Keratinocyte (primary cell): ENCODE data around the gene C3orf20.

Experiments used
- EZH2 ChIP-seq: IDR thresholded peaks from one replicate; pipeline ENCODE4 v1.6.1; 2012; ENCODE audit warnings: inconsistent platforms, mild to moderate bottlenecking, low read length, moderate library complexity
- TF ChIP-seq, protein P1 (sequence below), 3 experiments: IDR thresholded peaks in 1 of 3; conservative IDR thresholded peaks in 1 of 3; optimal IDR thresholded peaks in 1 of 3; 2 replicates in 2 of 3; 3 replicates in 1 of 3; pipeline versions ENCODE3 to v1.5.1; 2011; ENCODE audit warnings: low read length in 3 of 3, mild to moderate bottlenecking in 3 of 3, moderate library complexity in 2 of 3, control low read depth in 1 of 3, inconsistent platforms in 1 of 3; ENCODE audit not compliant: insufficient read depth in 2 of 3; ENCODE audit errors: extremely low read depth in 1 of 3

DNA sequence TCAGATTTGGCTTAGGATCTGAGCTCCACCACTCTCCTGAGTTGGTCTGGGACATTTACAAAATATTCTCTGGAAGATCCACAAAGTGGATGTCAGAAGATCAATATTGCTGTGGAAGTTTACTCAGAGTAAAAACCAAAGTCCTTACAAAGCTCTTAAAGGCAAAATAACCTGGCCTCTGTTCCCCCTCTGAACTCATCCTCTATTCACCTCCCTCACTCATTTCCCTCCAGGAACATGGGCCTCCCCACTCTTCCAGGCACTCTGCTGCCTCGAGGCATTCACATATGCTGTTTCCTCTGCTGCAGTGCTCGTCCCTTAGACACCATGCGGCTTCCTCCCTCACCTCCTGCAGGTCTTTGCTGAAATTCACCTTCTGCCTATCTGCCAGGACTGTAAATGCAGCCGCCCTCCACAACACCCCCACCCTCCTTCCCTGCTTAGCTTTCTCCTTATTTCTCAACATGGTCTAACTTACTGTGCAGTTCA is 42.5 kb upstream of the C3orf20 start:
- TF ChIP-seq, protein P1, sequence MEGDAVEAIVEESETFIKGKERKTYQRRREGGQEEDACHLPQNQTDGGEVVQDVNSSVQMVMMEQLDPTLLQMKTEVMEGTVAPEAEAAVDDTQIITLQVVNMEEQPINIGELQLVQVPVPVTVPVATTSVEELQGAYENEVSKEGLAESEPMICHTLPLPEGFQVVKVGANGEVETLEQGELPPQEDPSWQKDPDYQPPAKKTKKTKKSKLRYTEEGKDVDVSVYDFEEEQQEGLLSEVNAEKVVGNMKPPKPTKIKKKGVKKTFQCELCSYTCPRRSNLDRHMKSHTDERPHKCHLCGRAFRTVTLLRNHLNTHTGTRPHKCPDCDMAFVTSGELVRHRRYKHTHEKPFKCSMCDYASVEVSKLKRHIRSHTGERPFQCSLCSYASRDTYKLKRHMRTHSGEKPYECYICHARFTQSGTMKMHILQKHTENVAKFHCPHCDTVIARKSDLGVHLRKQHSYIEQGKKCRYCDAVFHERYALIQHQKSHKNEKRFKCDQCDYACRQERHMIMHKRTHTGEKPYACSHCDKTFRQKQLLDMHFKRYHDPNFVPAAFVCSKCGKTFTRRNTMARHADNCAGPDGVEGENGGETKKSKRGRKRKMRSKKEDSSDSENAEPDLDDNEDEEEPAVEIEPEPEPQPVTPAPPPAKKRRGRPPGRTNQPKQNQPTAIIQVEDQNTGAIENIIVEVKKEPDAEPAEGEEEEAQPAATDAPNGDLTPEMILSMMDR (optimal IDR thresholded peaks at IDR 0.05 in 1 of 3, IDR thresholded peaks at IDR 0.05 in 1 of 3, conservative IDR thresholded peaks at IDR 0.05 in 1 of 3; ENCODE audit: extremely low read depth in 1 of 3, insufficient read depth in 2 of 3, low read length in 3 of 3): no peak
- no peak for TF ChIP-seq EZH2
